ENCODE measurements around the gene PAQR6. TPM values are rescaled to one million over a fixed set of nuclear protein-coding genes. Genes with fewer than 3 reads are reported as not detected.

PAQR6 gene
- total RNA-seq, 2 donors from 2014 or later: 1.1 to 2.9 TPM

DNA sequence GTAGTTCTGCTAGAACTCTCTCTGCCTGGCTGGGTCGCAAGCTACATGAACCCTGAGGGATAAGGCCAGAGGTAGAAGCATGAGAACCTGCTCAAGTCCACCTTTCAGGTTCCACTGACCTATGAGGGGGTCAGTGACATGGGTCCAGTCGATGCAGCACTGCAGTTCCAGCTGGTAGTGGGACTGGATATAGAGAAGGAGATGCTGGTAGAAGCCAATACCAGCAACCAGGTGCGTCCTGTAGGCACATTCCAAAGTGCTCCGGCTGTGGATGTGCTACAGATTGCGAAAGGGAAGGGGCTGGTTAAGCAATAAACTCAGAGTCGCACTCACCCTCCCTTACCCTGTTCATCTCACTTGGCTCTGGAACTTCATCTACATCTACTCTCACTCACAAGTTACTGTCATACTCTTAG, 29.1 kb upstream of the PAQR6 start:
- intact Hi-C loops (cut with DNase I): no loop called here
- Histone ChIP-seq H3K27ac (no peak overlapping the region), H3K9me3 (no peaks in the 10 kb centered on the region)

DNA sequence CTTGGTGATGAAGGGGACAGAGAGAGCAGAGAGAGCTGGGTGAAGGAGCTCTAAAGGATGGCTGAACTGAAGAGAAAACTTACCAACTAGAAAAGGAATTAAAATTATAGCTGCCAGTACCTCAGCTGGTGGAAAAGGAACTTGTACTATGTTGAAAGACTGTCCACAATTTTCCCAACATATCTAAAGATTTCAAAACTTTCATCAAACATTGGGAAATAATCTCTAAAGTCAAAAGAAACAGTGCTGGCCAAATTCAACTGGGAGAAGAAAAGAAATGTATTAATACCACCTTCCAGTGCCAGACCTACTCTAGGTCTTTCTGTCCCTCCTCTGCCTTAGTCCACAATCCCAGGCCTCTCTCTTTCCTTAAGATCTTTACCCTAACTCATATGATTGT, 28.7 kb upstream of the PAQR6 start:
- H3K36me3 ChIP-seq: peaks cover 31% of the 10 kb centered on the region
- no peak overlapping the region for H3K4me3 ChIP-seq
- intact Hi-C loops (cut with DNase I): no loop called here
- H3K27me3 ChIP-seq: no peaks in the 10 kb centered on the region
- no peak overlapping the region for H3K27ac ChIP-seq
- TF ChIP-seq CTCF (IDR thresholded peaks at IDR 0.05): no peak
- H3K9ac ChIP-seq (ENCODE audit: low read depth in 2 of 2, low read length in 2 of 2): no peak overlapping the region
- H3K9me3 ChIP-seq: no peaks in the 10 kb centered on the region
- peaks cover 12% of the 10 kb centered on the region for H3K4me1 ChIP-seq
- no peak for DNase-seq

More for the DNA sequence above, 29.1 kb upstream of the PAQR6 start:
- peaks cover 31% of the 10 kb centered on the region for H3K36me3 ChIP-seq
- no peak overlapping the region for H3K4me3 ChIP-seq
- H3K4me1 ChIP-seq: peaks cover 14% of the 10 kb centered on the region
- no peak for TF ChIP-seq CTCF (IDR thresholded peaks at IDR 0.05)
- DNase-seq: no peak
- H3K9ac ChIP-seq (ENCODE audit: low read depth in 2 of 2, low read length in 2 of 2): no peak overlapping the region
- H3K27me3 ChIP-seq: no peaks in the 10 kb centered on the region

DNA sequence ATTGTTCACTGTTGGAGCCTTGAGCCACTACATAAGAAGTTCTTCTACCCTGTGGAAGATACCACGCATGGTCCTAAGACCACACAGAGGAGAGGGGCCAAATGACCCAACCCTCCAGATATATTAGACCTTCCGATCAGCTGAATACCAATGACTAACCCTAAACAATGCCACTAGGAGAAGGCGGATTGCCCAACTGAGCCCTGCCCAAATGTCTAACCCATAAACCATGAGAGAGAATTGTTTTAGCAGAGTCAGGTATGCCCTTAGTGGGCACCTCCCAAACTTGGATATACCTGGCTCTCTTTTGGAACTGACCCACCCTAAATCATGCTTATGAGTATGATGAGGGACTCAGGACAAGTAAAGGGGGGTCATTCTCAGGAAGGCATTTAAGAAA, 22.5 kb upstream of the PAQR6 start:
- Histone ChIP-seq H3K4me1 (no peaks in the 10 kb centered on the region), H3K9ac (ENCODE audit: low read depth in 2 of 2, low read length in 2 of 2) (no peak overlapping the region), H3K9me3 (no peaks in the 10 kb centered on the region), H3K27me3 (no peaks in the 10 kb centered on the region), H3K27ac (no peak overlapping the region), H3K4me3 (no peak overlapping the region), H3K36me3 (peaks cover 49% of the 10 kb centered on the region)
- intact Hi-C loops (cut with DNase I): no loop called here
- no peak for TF ChIP-seq CTCF (IDR thresholded peaks at IDR 0.05)
- no peak for DNase-seq

- no peaks in the 10 kb centered on the region for H3K27me3 ChIP-seq
- no peak overlapping the region for H3K9ac ChIP-seq (ENCODE audit: low read depth in 2 of 2, low read length in 2 of 2)
- DNase-seq: no peak
- intact Hi-C loops (cut with DNase I): no loop called here
- no peak for TF ChIP-seq CTCF (IDR thresholded peaks at IDR 0.05)
- H3K36me3 ChIP-seq: peaks cover 45% of the 10 kb centered on the region
- no peak overlapping the region for H3K4me3 ChIP-seq
- H3K27ac ChIP-seq: no peak overlapping the region
- H3K4me1 ChIP-seq: no peaks in the 10 kb centered on the region
- H3K9me3 ChIP-seq: no peaks in the 10 kb centered on the region
These were observed 20.5 kb upstream of the PAQR6 start for GRCh38 chr1:156268336-156268735.

GRCh38 chr1:156266051-156266450, 18.2 kb upstream of the PAQR6 start:
- TF ChIP-seq CTCF (IDR thresholded peaks at IDR 0.05): no peak
- DNase-seq: no peak
- Histone ChIP-seq H3K9me3 (no peaks in the 10 kb centered on the region), H3K36me3 (peaks cover 40% of the 10 kb centered on the region), H3K27me3 (no peaks in the 10 kb centered on the region), H3K4me1 (no peaks in the 10 kb centered on the region), H3K4me3 (no peak overlapping the region), H3K27ac (no peak overlapping the region), H3K9ac (ENCODE audit: low read depth in 2 of 2, low read length in 2 of 2) (no peak overlapping the region)
- intact Hi-C loops (cut with DNase I): no loop called here

DNA sequence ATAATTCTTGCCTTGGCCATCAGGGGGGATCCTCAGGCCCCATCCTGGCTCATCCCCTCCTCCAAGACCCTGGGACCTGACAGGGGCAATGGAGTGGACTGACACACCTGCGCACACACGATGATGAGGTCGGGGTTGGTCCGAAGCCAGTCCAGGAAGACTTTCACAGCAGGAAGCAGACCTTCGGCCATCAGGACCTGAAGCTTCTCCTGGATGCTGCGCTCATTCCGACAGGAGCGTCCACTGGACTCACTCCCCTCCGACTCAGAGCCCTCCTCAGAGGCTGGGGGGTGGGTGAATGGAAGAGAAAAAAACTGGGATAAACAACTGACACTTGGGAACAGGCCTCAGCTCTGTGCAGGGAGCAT, 15.4 kb upstream of the PAQR6 start:
- Histone ChIP-seq H3K4me3 (no peak overlapping the region), H3K9me3 (no peaks in the 10 kb centered on the region), H3K4me1 (no peaks in the 10 kb centered on the region), H3K9ac (ENCODE audit: low read depth in 2 of 2, low read length in 2 of 2) (no peak overlapping the region), H3K36me3 (peaks cover 57% of the 10 kb centered on the region), H3K27me3 (no peaks in the 10 kb centered on the region), H3K27ac (no peak overlapping the region)
- TF ChIP-seq CTCF (IDR thresholded peaks at IDR 0.05): no peak
- no peak for DNase-seq
- intact Hi-C loops (cut with DNase I): no loop called here

Measured in colonic mucosa (tissue), 4 donors.